ENCODE data around the gene TBC1D2B.
A peak's percentile ranks its signal among the peaks of the same experiment; 100 is the strongest.

The TBC1D2B gene

DNA sequence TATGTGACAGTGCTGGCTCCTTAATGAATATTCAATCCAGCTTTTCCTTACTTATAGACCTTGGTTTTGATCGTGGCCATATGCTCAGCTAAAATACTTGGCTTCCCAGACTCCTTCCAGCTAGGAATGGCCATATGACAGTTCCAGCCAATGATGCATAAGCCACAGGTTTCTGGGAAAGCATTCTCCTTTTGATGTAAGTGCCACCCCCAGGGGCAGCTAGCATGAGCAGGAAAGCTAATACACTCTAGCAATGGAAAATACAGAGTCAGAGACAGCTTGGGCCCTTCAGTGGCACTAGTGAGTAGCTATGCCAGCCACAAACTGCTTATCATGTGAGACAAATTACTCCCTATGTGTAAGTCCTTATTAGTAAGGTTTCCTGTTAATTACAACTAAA, 26.7 kb downstream of the TBC1D2B start:
- peak in 1 of 2 donors; percentile 15 for DNase-seq (ENCODE audit: low read depth in 2 of 2)
- H3K4me3 ChIP-seq (replicated peaks in 1 of 2; ENCODE audit: low read depth in 2 of 2, low read length in 2 of 2) = no peak overlapping the region
- no peak for TF ChIP-seq CTCF (IDR thresholded peaks at IDR 0.05; ENCODE audit: low read depth, low read length)

DNA sequence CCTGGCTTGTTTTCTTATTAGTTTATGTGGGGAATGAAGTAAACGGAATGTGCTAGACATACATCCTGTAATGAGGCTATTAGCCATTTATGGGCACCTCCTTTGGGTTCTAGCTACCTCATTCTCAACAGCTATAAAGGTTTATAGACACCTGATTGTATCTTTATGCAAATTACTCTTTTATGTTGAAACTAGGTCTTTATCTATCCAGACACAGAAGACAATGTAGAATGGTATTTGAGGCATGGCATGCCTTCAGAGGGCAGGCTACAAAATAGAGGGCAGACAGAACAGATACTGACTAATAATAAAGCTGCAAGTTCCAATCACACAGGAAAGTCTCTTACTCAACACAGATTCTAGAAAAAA, 27.1 kb downstream of the TBC1D2B start:
- peak in 1 of 2 donors; percentile 33 for DNase-seq (ENCODE audit: low read depth in 2 of 2)
- no peak overlapping the region for H3K4me3 ChIP-seq (replicated peaks in 1 of 2; ENCODE audit: low read depth in 2 of 2, low read length in 2 of 2)
- no peak for TF ChIP-seq CTCF (IDR thresholded peaks at IDR 0.05; ENCODE audit: low read depth, low read length)

DNA sequence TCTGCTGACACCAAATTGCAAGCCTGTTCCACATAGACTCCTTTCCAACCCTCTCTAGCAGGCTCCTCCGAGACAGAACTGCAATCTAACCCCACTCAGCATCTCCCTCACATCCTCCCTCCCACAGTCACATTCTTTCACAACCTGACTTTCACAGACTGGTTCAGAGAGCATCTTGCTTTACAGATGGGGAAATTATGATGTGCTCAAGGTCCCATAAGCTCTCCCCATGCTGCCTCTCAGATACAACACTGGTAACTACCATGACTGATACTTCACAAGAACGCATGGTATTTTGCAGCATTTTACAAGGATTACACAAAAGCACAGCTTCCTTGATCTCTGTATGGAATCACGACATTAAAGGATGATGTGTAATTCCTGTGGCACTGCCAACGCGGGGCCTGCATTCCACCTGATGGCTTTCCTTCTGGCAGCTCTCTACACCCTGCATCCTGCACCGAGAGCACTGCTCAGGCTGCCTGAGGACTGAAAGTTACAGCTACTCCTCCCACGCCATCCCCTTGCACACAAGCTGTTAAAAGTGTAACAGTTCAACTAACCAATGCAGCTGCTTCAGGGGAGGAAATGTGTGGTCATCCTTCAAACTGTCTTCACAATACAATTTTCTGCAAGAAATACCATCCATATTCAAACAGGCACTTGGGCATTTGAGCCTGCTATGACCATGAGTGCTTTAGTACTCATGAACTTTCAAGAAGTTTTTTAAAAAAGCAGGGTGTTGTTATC, 27.6 kb downstream of the TBC1D2B start:
- peak; percentile 62 to 70 for DNase-seq (ENCODE audit: low read depth in 2 of 2)
- no peak for TF ChIP-seq CTCF (IDR thresholded peaks at IDR 0.05; ENCODE audit: low read depth, low read length)
- H3K4me3 ChIP-seq (replicated peaks in 1 of 2; ENCODE audit: low read depth in 2 of 2, low read length in 2 of 2) = no peak overlapping the region

DNA sequence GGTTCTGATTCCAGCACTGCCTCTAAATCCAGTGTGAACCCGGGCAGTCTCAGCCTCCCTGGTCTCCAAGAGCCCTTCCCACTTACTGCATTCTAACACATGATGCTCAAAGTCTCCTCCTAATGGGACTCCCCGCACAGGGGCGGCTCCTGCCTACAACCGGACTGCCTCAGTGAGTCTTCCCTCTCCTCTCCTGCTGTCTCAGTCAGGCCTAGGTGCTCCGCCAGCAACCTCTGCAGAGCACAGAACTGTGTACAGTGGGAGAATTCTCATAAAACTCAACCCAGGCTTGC, 28.9 kb downstream of the TBC1D2B start:
- H3K4me3 ChIP-seq (replicated peaks in 1 of 2; ENCODE audit: low read depth in 2 of 2, low read length in 2 of 2) = no peak overlapping the region

DNA sequence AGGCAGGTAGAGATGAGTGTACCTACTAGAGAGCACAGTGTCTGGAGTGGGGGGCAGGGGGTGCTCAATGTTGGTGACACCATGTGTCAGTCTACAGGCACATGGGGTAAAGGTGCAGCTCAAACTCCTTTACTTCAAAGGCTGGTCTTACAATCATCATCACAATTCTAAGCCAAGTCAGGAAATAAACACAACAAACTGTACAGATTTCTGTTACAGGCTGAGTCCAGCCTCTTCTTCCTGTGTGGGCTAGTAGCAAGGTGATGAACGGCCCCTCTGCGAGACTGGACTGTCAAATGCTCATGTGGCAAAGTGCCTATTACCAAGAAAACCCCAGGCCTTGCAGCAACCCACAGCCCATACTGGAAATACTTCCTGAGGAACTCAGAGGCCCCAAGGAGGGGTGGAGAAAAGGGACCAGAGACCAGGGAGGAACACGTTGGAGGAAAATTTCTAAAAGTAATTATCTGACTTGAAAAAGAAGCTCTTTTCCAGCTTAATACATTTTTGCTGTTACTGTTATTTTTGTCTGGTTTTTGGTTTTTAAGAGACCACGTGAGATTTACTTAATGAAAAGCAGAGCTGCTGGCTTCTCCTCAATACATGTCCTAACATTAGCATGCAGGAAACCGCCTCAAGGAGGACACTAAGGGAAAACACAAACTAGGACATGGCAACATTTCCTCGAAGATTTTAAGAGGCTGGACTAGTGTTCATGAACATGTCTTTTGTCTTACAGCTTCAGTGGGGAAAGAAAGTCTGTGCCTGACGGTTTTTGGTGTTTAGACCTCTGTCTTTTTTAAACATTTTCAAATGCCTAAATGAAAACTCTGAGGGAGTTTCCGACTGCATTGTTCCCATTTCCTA, 29.5 kb downstream of the TBC1D2B start:
- no peak overlapping the region for H3K4me3 ChIP-seq (replicated peaks in 1 of 2; ENCODE audit: low read depth in 2 of 2, low read length in 2 of 2)
- peak; percentile 54 to 78 for DNase-seq (ENCODE audit: low read depth in 2 of 2)
- TF ChIP-seq CTCF (IDR thresholded peaks at IDR 0.05; ENCODE audit: low read depth, low read length) = no peak

More for the DNA sequence above, 28.9 kb downstream of the TBC1D2B start:
- no peak for TF ChIP-seq CTCF (IDR thresholded peaks at IDR 0.05; ENCODE audit: low read depth, low read length)
- DNase-seq (ENCODE audit: low read depth in 2 of 2) = no peak

DNA sequence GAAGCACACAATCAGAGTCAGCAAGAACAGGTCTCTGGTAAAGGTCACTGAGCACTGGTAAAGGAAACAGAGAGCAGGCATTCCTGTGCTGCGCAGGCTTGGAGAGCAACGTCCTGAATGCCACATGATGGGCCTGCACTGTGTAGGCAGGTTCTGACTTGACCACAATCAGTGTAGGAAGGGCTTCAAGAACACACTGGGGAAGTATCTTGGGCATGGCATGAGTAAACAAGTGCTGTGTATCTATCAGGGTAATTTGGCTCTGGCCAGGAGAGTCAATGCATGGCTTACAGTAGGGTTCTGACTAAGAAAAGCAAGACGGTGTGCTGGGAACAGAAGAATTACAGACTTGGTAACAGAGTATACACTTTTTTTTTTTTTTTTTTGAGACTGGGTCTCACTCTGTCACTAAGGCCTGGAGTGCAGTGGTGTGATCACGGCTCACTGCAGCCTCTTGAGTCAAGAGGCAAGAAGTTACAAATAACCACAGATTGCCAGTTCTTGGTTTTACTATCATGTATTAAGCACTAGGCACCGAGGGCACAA, 30.6 kb downstream of the TBC1D2B start:
- TF ChIP-seq CTCF (IDR thresholded peaks at IDR 0.05; ENCODE audit: low read depth, low read length) = no peak
- DNase-seq (ENCODE audit: low read depth in 2 of 2) = no peak
- no peak overlapping the region for H3K4me3 ChIP-seq (replicated peaks in 1 of 2; ENCODE audit: low read depth in 2 of 2, low read length in 2 of 2)

All from cardiac fibroblast (primary cell).